ENCODE results near the gene CCDC154. TPM values are rescaled to one million over a fixed set of nuclear protein-coding genes. Genes with fewer than 3 reads are reported as not detected.
A peak's percentile ranks its signal among the peaks of the same experiment; 100 is the strongest.

Gene CCDC154
- total and polyA plus RNA-seq, 3 experiments from 2014 or later = 2.3 to 2.8 TPM; not detected in 1

- CTCF ChIA-PET = no interaction called here
- H3K4me3 Mint-ChIP-seq = no peak overlapping the region
Observed at GRCh38 chr16:1454561-1454960, 10.2 kb upstream of the CCDC154 start.

GRCh38 chr16:1453316-1453715 lies 9.0 kb upstream of the CCDC154 start:
- ChIA-PET CTCF (no interaction called here), POLR2A (interaction anchor here (0.6 kb wide), 1 partner anchor 13 kb away, joined by 5 read pairs; no protein-coding TSS in a partner anchor)
- peaks cover 0 to 8% (median 5%) of the 10 kb centered on the region in 3 donors for H3K4me1 Mint-ChIP-seq
- H3K36me3 Mint-ChIP-seq = peaks cover 0 to 66% (median 0%) of the 10 kb centered on the region in 3 donors
- Histone ChIP-seq H3K9me3 (ENCODE audit: low read length) (no peaks in the 10 kb centered on the region), H3K36me3 (ENCODE audit: insufficient read depth, low read length) (no peaks in the 10 kb centered on the region), H3K27me3 (ENCODE audit: insufficient read depth, low read length, poor library complexity, severe bottlenecking) (no peaks in the 10 kb centered on the region), H3K4me3 (ENCODE audit: low read length) (no peak overlapping the region), H3K27ac (ENCODE audit: low read depth, low read length) (no peak overlapping the region), H3K4me1 (ENCODE audit: insufficient read depth, low read length) (no peaks in the 10 kb centered on the region)
- no peaks in the 10 kb centered on the region for H3K27me3 Mint-ChIP-seq
- peak overlapping the region in 1 of 8 donors; percentile 63 for H3K27ac Mint-ChIP-seq
- H3K4me3 Mint-ChIP-seq = peak overlapping the region in 1 of 7 donors; percentile 53
- DNase-seq = no peak
- H3K9me3 Mint-ChIP-seq = no peaks in the 10 kb centered on the region

More at GRCh38 chr16:1454561-1454960, 10.2 kb upstream of the CCDC154 start:
- Histone ChIP-seq H3K9me3 (ENCODE audit: low read length) (no peaks in the 10 kb centered on the region), H3K27ac (ENCODE audit: low read depth, low read length) (no peak overlapping the region), H3K4me3 (ENCODE audit: low read length) (no peak overlapping the region), H3K36me3 (ENCODE audit: insufficient read depth, low read length) (no peaks in the 10 kb centered on the region), H3K4me1 (ENCODE audit: insufficient read depth, low read length) (no peaks in the 10 kb centered on the region), H3K27me3 (ENCODE audit: insufficient read depth, low read length, poor library complexity, severe bottlenecking) (no peaks in the 10 kb centered on the region)
- DNase-seq = no peak
- Mint-ChIP-seq H3K4me1 (peaks cover 0 to 12% (median 5%) of the 10 kb centered on the region in 3 donors), H3K36me3 (peaks cover 0 to 63% (median 0%) of the 10 kb centered on the region in 3 donors), H3K9me3 (no peaks in the 10 kb centered on the region), H3K27ac (no peak overlapping the region), H3K27me3 (no peaks in the 10 kb centered on the region)
- POLR2A ChIA-PET = no interaction called here

GRCh38 chr16:1452530-1452929 lies 8.2 kb upstream of the CCDC154 start:
- Mint-ChIP-seq H3K4me1 (peaks cover 0 to 8% (median 5%) of the 10 kb centered on the region in 3 donors), H3K9me3 (no peaks in the 10 kb centered on the region), H3K4me3 (no peak overlapping the region), H3K36me3 (peaks cover 0 to 68% (median 0%) of the 10 kb centered on the region in 3 donors), H3K27ac (no peak overlapping the region), H3K27me3 (no peaks in the 10 kb centered on the region)
- H3K4me1 ChIP-seq (ENCODE audit: insufficient read depth, low read length) = no peaks in the 10 kb centered on the region
- POLR2A ChIA-PET = no interaction called here
- no peak overlapping the region for H3K27ac ChIP-seq (ENCODE audit: low read depth, low read length)
- no peak overlapping the region for H3K4me3 ChIP-seq (ENCODE audit: low read length)
- H3K36me3 ChIP-seq (ENCODE audit: insufficient read depth, low read length) = no peaks in the 10 kb centered on the region
- no peaks in the 10 kb centered on the region for H3K27me3 ChIP-seq (ENCODE audit: insufficient read depth, low read length, poor library complexity, severe bottlenecking)
- no peaks in the 10 kb centered on the region for H3K9me3 ChIP-seq (ENCODE audit: low read length)
- DNase-seq = no peak
- CTCF ChIA-PET = no interaction called here

DNA sequence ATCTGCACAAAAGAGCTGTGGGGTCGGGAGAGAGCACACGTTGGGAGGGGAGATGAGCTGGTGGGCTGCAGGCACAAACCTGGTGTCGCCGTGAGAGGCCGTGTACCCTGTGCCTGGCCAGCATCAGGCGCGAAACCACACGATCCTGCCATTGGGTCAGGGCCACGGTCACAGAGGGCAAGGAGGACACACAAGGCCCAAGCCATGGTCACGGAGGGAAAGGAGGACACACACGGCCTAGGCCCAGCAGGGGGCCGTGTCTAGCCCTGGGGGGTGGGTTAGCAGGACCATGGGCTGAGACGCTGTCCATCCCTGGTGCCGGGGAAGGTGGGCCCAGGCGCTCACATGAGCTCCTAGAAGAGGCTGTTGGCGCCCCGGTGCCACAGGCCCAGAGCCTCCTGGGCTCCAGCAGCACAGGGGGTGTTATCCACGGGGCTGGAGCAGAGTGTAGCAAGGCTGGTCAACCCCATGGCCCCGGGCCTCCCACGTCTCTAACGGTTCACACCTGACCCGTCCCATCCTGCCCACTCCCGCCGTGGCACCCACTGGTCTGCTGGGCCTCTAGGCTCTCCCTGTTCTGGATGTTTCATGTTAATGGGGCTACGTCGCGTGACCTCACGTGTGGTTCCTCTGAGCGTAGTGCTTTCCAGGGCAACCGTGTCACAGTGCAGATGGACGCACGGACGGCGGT lies 7.5 kb upstream of the CCDC154 start:
- H3K4me3 Mint-ChIP-seq = no peak overlapping the region
- POLR2A ChIA-PET = no interaction called here
- no peak overlapping the region for H3K27ac ChIP-seq (ENCODE audit: low read depth, low read length)

DNA sequence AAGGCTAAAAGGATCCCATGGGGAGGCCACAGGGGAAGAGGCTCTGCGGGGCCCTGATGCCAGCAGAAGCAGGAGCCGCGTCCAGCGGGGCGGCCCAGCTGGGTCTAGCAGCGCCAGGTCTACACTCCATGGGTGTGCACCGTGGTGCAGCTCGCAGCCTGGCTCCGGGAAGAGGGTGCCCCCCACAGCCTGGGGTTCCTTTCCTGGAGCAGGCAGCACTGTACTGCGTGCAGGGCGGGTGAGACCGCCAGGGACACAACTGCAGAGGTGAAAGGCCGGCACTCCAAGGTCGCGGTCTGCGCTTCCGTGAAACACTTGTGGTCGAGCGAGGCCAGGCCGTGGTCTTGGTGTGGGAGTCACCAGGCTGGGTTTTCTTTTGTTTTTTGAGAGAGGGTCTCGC lies 6.5 kb upstream of the CCDC154 start:
- H3K27me3 ChIP-seq (ENCODE audit: insufficient read depth, low read length, poor library complexity, severe bottlenecking) = no peaks in the 10 kb centered on the region
- H3K9me3 ChIP-seq (ENCODE audit: low read length) = no peaks in the 10 kb centered on the region
- no peak overlapping the region for H3K4me3 Mint-ChIP-seq
- no peak overlapping the region for H3K27ac ChIP-seq (ENCODE audit: low read depth, low read length)
- ChIA-PET CTCF (no interaction called here), POLR2A (no interaction called here)
- H3K4me1 ChIP-seq (ENCODE audit: insufficient read depth, low read length) = no peaks in the 10 kb centered on the region
- DNase-seq = no peak
- H3K27ac Mint-ChIP-seq = no peak overlapping the region
- peaks cover 0 to 67% (median 0%) of the 10 kb centered on the region in 3 donors for H3K36me3 Mint-ChIP-seq
- H3K9me3 Mint-ChIP-seq = no peaks in the 10 kb centered on the region
- no peak overlapping the region for H3K4me3 ChIP-seq (ENCODE audit: low read length)
- peaks cover 0 to 8% (median 5%) of the 10 kb centered on the region in 3 donors for H3K4me1 Mint-ChIP-seq
- no peaks in the 10 kb centered on the region for H3K36me3 ChIP-seq (ENCODE audit: insufficient read depth, low read length)
- H3K27me3 Mint-ChIP-seq = no peaks in the 10 kb centered on the region

More for the DNA sequence above, 7.5 kb upstream of the CCDC154 start:
- no peaks in the 10 kb centered on the region for H3K27me3 ChIP-seq (ENCODE audit: insufficient read depth, low read length, poor library complexity, severe bottlenecking)
- no peaks in the 10 kb centered on the region for H3K27me3 Mint-ChIP-seq
- H3K4me1 Mint-ChIP-seq = peaks cover 0 to 8% (median 5%) of the 10 kb centered on the region in 3 donors
- no peaks in the 10 kb centered on the region for H3K36me3 ChIP-seq (ENCODE audit: insufficient read depth, low read length)
- CTCF ChIA-PET = no interaction called here
- H3K9me3 ChIP-seq (ENCODE audit: low read length) = no peaks in the 10 kb centered on the region
- H3K4me3 ChIP-seq (ENCODE audit: low read length) = no peak overlapping the region
- DNase-seq = no peak
- peak overlapping the region in 2 of 8 donors; percentile 78 to 92 for H3K27ac Mint-ChIP-seq
- H3K9me3 Mint-ChIP-seq = no peaks in the 10 kb centered on the region
- peaks cover 0 to 68% (median 0%) of the 10 kb centered on the region in 3 donors for H3K36me3 Mint-ChIP-seq
- H3K4me1 ChIP-seq (ENCODE audit: insufficient read depth, low read length) = no peaks in the 10 kb centered on the region

- peak overlapping the region in 1 of 8 donors; percentile 75 for H3K27ac Mint-ChIP-seq
- H3K4me1 Mint-ChIP-seq = peaks cover 0 to 8% (median 5%) of the 10 kb centered on the region in 3 donors
- ChIA-PET POLR2A (no interaction called here), CTCF (no interaction called here)
- Histone ChIP-seq H3K36me3 (ENCODE audit: insufficient read depth, low read length) (no peaks in the 10 kb centered on the region), H3K4me3 (ENCODE audit: low read length) (no peak overlapping the region), H3K9me3 (ENCODE audit: low read length) (no peaks in the 10 kb centered on the region), H3K4me1 (ENCODE audit: insufficient read depth, low read length) (no peaks in the 10 kb centered on the region), H3K27ac (ENCODE audit: low read depth, low read length) (no peak overlapping the region), H3K27me3 (ENCODE audit: insufficient read depth, low read length, poor library complexity, severe bottlenecking) (no peaks in the 10 kb centered on the region)
- H3K36me3 Mint-ChIP-seq = peaks cover 0 to 62% (median 0%) of the 10 kb centered on the region in 3 donors
- no peak overlapping the region for H3K4me3 Mint-ChIP-seq
- H3K9me3 Mint-ChIP-seq = no peaks in the 10 kb centered on the region
- H3K27me3 Mint-ChIP-seq = no peaks in the 10 kb centered on the region
- no peak for DNase-seq
Observed at GRCh38 chr16:1450218-1450617, 5.9 kb upstream of the CCDC154 start.

DNA sequence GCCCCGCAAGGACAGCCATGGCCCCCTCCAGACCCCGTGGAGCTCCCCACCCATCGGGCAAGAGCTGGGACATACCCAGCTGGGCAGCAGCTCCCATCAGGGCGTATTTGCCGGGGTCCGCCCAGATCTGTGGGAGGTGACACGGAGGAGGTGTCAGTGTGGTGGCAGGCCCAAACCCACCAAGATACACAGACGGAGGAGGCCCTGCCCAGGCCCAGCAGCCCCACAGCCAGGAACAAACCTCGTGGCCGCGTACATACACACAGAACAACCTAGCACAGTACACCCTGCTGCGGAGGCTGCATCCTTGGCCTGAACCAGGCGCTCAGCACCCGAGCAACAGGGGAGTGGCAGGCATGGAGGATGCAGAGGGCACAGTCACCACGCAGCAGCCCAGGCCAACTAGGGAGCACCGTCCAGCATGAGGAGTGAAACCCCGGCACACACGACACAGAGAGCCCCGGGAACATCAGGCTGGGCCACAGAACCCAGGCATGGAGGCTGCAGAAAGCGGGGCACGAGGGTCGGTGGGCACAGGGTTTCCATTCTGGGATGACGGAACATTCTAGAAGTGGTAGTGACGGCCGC lies 4.9 kb upstream of the CCDC154 start:
- no peaks in the 10 kb centered on the region for H3K36me3 ChIP-seq (ENCODE audit: insufficient read depth, low read length)
- Mint-ChIP-seq H3K9me3 (no peaks in the 10 kb centered on the region), H3K27me3 (no peaks in the 10 kb centered on the region), H3K27ac (no peak overlapping the region), H3K36me3 (peaks cover 0 to 55% (median 0%) of the 10 kb centered on the region in 3 donors), H3K4me1 (peaks cover 0 to 8% (median 4%) of the 10 kb centered on the region in 3 donors), H3K4me3 (no peak overlapping the region)
- H3K27me3 ChIP-seq (ENCODE audit: insufficient read depth, low read length, poor library complexity, severe bottlenecking) = no peaks in the 10 kb centered on the region
- CTCF ChIA-PET = no interaction called here
- DNase-seq = no peak
- H3K27ac ChIP-seq (ENCODE audit: low read depth, low read length) = no peak overlapping the region
- H3K4me1 ChIP-seq (ENCODE audit: insufficient read depth, low read length) = no peaks in the 10 kb centered on the region
- H3K9me3 ChIP-seq (ENCODE audit: low read length) = no peaks in the 10 kb centered on the region
- POLR2A ChIA-PET = no interaction called here
- H3K4me3 ChIP-seq (ENCODE audit: low read length) = no peak overlapping the region

DNA sequence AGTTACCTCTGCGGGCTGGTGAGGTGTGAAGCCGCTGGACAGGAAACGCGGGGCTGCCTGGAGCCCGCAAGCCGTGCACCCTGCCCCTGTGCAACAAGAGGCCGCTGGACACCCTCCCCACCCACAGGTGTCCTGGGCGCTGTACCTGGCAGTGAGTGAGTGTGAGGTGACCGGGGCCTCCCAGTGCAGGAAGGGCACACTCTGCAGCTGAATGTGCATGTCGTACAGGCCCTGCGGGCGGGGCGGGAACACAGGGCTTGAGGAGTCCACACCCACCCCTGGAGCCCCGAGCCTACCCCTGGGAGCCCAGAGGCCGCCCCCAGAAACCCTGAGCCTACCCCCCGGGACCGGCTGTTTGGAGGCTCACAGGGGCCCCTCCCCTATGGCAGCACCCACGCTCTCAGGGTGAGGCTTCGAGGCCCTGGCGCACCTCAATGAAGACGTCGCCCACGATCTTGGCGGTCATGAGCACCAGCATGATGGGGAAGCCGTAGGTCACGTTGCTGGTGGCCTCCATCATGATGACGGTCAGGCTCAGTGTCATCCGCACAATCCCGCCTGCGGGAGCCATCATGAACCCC lies 4.3 kb upstream of the CCDC154 start:
- no peaks in the 10 kb centered on the region for H3K36me3 ChIP-seq (ENCODE audit: insufficient read depth, low read length)
- no peak overlapping the region for H3K4me3 ChIP-seq (ENCODE audit: low read length)

More for the DNA sequence above, 4.3 kb upstream of the CCDC154 start:
- H3K36me3 Mint-ChIP-seq = peaks cover 0 to 49% (median 0%) of the 10 kb centered on the region in 3 donors
- H3K9me3 Mint-ChIP-seq = no peaks in the 10 kb centered on the region
- H3K4me1 Mint-ChIP-seq = peaks cover 0 to 2% (median under 1%) of the 10 kb centered on the region in 3 donors
- no peak overlapping the region for H3K27ac ChIP-seq (ENCODE audit: low read depth, low read length)
- CTCF ChIA-PET = no interaction called here
- no peaks in the 10 kb centered on the region for H3K27me3 Mint-ChIP-seq
- no peak overlapping the region for H3K4me3 Mint-ChIP-seq
- DNase-seq = no peak
- H3K27ac Mint-ChIP-seq = no peak overlapping the region
- H3K4me1 ChIP-seq (ENCODE audit: insufficient read depth, low read length) = no peaks in the 10 kb centered on the region
- POLR2A ChIA-PET = no interaction called here
- no peaks in the 10 kb centered on the region for H3K9me3 ChIP-seq (ENCODE audit: low read length)
- H3K27me3 ChIP-seq (ENCODE audit: insufficient read depth, low read length, poor library complexity, severe bottlenecking) = no peaks in the 10 kb centered on the region

Measured in CD8-positive, alpha-beta memory T cell (primary cell).